ENCODE results near the gene WDR20. TPM values are rescaled to one million over a fixed set of nuclear protein-coding genes. Genes with fewer than 3 reads are reported as not detected.
"Not testable (repeated sequence)": the region's sequence is repeated elsewhere in the genome, so short reads cannot be mapped to it uniquely, and the experiment has no call there.

The WDR20 gene
- total RNA-seq, 1 donor from 2014 or later = 20.1 TPM

- not testable (repeated sequence) for DNase-seq
These were observed 33.0 kb downstream of the WDR20 start for GRCh38 chr14:102172721-102173120.

GRCh38 chr14:102177161-102177560, 37.5 kb downstream of the WDR20 start:
- no peak for DNase-seq

DNA sequence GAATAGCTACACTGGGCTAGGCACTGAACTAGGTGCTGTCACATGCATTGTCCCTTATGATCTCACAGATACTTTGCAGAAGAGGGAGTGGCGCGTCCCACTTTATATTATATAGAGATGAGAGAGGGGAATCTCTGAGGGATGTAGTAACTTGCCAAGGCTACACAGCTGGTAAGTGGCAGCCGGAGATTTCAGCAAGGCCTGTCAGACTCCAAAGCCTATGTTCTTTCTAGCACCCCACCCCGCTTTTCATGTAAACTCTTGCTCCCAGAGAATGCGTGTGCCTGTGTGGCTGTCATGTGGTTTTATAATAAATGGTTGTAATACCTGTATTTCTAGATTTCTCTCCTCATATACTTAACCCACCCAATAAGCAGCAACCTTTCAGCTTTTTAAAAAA, 39.1 kb downstream of the WDR20 start:
- DNase-seq = no peak

- no peak for DNase-seq
These were observed 40.7 kb downstream of the WDR20 start for GRCh38 chr14:102180248-102180998.

- DNase-seq = no peak
These were observed 41.5 kb downstream of the WDR20 start for GRCh38 chr14:102181187-102181586.

DNA sequence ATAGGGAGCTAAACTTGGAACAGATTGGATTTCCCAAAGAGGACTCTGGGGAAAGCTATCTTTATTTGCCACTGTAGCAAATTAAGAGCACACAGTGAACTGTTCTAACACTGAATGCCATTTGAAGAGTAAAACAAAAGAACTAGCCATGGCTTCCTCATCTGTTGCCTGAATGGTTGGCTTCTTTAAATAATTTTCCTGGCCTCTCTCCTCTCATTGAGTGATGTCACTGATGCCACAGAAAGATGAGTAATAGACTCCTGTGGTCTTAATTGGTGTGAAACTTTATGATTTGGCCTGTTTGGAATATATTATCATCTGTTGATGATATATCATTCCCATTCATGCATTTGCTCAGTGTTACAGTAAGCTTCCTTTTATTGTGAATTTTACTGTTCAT, 42.5 kb downstream of the WDR20 start:
- DNase-seq = peak; percentile 60

DNA sequence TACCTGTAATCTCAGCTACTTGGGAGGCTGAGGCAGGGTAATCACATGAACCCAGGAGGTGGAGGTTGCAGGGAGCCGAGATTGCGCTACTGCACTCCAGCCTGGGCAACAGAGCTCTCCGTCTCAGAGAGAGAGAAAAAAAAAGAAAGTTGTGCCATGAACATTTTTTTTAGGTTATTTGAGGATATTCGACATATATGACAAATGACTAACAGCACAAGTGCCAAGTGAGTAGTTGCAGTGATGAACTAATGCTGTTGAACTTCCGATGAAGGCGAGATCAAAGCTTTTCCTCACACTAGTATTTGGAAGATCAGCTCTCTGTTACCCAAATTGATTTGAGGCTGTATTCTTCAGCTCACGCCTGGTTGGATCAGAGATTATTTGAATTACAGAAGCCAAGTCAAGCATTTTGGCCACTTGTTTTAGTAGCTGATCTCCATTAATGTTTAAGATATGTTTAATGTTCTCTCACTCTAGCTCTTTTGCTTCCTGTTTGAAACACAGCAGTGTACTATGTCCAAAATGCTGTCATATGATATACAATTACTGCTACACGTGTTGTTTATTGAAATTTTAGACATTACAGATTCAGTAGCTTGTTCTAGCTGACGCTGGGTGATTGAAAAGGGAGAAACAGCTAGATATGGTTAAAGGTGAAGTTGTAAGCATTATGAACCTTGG, 43.4 kb downstream of the WDR20 start:
- DNase-seq = no peak

GRCh38 chr14:102183886-102184285, 44.2 kb downstream of the WDR20 start:
- no peak for DNase-seq

DNA sequence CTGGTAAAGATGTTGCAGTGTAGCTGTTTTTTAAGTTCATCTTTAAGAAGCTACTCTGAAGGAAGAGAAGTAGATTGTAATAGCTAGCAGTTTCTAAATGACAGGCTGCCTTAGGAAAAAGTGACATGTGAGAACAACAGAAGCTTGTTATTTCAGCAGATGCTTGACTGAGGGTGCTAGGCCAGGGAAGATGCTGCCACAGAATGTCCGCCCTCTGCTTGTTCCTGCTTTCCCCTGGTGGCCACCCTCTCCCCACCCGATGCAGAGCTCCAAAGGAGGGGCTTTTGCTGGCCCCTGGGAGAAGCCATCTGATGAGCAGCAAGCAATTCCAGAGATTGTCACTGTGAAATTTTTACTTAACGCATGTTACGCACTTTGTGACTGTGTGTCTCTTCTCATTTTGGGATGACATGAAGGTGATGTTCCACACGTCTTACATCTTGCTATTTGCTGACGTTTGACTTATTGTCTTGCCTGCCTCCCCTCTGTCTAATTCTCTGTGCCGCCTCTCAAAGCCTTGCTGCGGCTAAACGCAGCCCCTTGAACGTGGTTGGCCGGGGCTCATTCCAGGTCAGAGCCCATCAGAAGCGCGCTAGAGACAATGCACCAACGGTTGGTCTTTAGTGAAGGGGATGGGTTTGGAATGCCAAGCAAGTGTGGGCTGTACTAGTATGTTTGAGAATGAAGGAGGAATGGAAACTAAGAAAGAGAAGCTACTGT, 44.8 kb downstream of the WDR20 start:
- no peak for DNase-seq

GRCh38 chr14:102185360-102185759, 45.7 kb downstream of the WDR20 start:
- no peak for DNase-seq

GRCh38 chr14:102187044-102187443, 47.3 kb downstream of the WDR20 start:
- DNase-seq = peak; percentile 26

- no peak for DNase-seq
These were observed 47.9 kb downstream of the WDR20 start for GRCh38 chr14:102187568-102188001.

DNA sequence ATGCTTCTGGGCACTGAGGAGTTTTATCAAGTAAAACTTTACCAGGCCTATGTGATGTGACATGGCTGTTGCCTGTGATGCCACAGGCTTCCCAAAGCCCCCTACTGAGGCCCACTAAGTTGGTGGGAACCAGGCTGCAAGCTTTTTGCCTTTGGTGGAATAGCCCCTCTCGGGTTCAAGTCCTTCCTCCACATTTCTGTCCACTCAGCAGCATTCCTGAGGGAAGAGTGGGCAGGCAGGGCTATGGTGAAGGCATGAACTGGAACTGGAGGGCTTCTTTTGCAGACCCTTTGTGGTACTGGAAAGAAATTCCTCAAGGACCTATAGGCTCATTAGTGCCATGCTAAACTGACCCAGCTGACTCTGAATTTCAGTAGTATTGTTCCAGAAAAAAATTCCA, 48.5 kb downstream of the WDR20 start:
- DNase-seq = no peak

DNA sequence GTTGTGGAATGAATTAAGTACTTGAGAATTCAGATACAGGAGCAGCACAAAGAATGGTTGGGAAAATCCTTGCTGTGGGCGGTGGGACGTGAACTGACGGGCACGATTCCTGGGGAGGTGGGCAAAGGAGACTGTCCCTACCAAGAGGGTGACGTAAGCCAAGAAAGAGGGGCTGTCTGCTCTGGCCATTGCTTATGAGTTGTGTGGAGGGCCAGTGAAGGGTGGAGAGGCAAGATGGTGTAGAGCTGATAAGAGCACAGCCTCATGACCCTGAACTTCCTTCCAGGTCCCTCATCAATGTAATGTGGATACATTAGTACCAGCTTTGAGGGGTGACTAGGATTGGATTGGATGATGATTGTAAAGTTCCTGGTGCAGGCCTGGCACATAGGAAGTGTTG, 50.2 kb downstream of the WDR20 start:
- no peak for DNase-seq

- no peak for DNase-seq
These were observed 53.3 kb downstream of the WDR20 start for GRCh38 chr14:102192840-102193502.

- no peak for DNase-seq
These were observed 55.2 kb downstream of the WDR20 start for GRCh38 chr14:102194856-102195255.

GRCh38 chr14:102195446-102195845, 55.7 kb downstream of the WDR20 start:
- DNase-seq = no peak

DNA sequence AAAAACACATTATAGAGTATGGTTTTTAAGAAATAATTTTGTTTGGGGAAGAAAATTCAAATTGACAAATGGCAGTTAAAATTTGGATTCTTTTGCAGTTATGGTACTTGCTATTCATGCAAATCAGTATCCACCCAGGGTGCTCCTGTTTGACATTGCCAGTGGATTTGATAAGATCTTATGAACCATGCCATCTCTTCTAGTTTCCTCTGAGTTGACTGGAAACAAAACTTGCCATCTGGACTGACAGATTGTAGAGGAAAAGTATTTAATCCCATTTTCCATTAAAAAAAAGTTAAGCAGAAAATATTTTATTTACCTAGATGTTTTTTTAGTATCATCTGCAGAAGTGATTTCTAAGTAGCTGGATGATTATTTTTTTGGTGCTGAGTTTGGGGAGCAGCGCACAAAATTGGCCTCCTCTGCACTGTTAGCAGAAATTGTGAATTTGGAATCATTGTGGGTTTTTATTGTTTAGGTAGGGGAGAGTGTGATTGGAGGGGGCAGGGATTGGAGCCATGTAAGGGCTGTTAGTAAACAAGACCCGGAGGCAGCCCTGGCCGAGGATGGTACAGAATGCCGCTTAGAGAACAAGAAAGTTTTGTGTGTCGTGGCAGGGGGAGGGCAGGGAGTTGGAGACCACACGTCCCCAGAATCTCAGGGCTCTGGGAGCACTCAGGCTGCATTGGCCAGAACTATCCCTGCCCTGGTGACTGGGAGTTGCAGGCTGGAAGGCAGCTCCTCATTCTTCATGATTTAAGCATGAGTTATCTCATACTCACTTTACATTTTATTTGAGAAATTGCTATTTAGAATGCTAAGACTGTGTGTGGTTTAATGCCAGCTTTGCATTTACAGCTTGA, 56.6 kb downstream of the WDR20 start:
- no peak for DNase-seq

GRCh38 chr14:102196902-102197230, 57.2 kb downstream of the WDR20 start:
- no peak for DNase-seq

GRCh38 chr14:102197317-102197853, 57.7 kb downstream of the WDR20 start:
- DNase-seq = no peak

DNA sequence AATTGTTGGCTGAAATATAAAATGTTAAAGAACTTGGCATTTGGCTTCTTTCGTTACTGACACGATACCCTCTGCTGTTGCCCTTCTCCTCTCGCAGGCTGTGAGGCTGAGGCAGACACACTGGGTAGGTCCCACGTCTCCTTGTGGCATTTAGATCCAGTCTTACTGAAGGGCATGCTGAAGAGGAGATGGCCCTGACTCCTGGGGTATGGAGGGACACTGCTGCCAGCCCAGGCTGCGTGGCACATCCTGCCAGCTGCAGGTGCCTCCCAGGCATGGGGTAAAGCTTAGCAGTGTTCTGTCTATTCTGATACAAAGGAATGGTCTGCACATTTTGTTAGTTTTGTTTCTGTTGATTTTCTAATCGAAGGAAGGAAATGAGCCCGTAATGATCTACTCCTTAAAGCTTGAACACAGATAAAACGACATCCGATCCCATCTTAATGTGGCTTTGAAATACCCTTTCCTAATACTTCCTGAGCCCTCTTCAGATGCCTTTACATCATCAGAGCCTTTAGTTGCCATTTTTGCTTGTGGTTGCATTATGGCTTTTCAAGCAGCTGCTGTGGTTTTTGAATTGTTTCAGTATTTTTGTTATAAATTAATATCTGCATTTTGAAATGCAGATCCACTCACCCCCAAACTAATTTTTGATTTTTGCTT, 61.1 kb downstream of the WDR20 start:
- no peak for DNase-seq

Measured in dermis blood vessel endothelial cell (primary cell).